ENCODE data around the gene PRPF6.

GRCh38 chr20:64078934-64079272 lies 98.0 kb downstream of the PRPF6 start:
- no peak for TF ChIP-seq ZNF70 (CRISPR knock-in tag; IDR thresholded peaks at IDR 0.05)
- TF ChIP-seq RARB (CRISPR knock-in tag; IDR thresholded peaks at IDR 0.05), result no peak
- TF ChIP-seq TOX (CRISPR knock-in tag; IDR thresholded peaks at IDR 0.05; ENCODE audit: borderline replicate concordance), result no peak
- no peak for TF ChIP-seq SNAI2 (CRISPR knock-in tag; IDR thresholded peaks at IDR 0.05)
- no peak for TF ChIP-seq CSRNP3 (CRISPR knock-in tag; IDR thresholded peaks at IDR 0.05)
- TF ChIP-seq PATZ1 (CRISPR knock-in tag; IDR thresholded peaks at IDR 0.05; ENCODE audit: borderline replicate concordance), result no peak
- TF ChIP-seq GLIS3 (CRISPR knock-in tag; IDR thresholded peaks at IDR 0.05), result no peak

All from SK-N-SH treated with all-trans-retinoic acid at 6 μM for 48 hours (cell line).